K562 (cell line): ENCODE data around the gene HOTAIR. TPM values are rescaled to one million over a fixed set of nuclear protein-coding genes. Genes with fewer than 3 reads are reported as not detected.

Experiments
- ATF1 ChIP-seq, 2 experiments: fragments of 450-650 bp in 1 of 2; IDR thresholded peaks; 2 replicates each; pipeline ENCODE4 v1.6.1; 2016; ENCODE audit warnings: missing compliant biosample characterization in 1 of 2, missing genetic modification characterization in 1 of 2
- BRD4 ChIP-seq: fragments of 200-600 bp; sonication (generic); IDR thresholded peaks from 2 replicates; pipeline ENCODE4 v1.6.1; 2017; ENCODE audit warnings: inconsistent platforms
- CREB1 ChIP-seq, 2 experiments: sonication (generic) in 1 of 2; formaldehyde crosslinking in 1 of 2; IDR thresholded peaks; 2 replicates each; pipeline versions ENCODE4 v1.6.1 to v1.8.0; 2012 to 2022; ENCODE audit warnings: inconsistent platforms in 1 of 2, mild to moderate bottlenecking in 1 of 2, missing genetic modification reagents in 1 of 2, moderate library complexity in 1 of 2
- CREB5 ChIP-seq: fragments of 250-450 bp; sonication (Bioruptor Pico); IDR thresholded peaks from 2 replicates; pipeline ENCODE4 v1.5.0; 2020; ENCODE audit warnings: mild to moderate bottlenecking
- DIDO1 ChIP-seq: fragments of 450-650 bp; IDR thresholded peaks from 2 replicates; pipeline ENCODE4 v1.6.1; 2016; ENCODE audit warnings: low read depth, missing biosample characterization, missing genetic modification characterization
- ELF2 ChIP-seq: fragments of 250-450 bp; sonication (Bioruptor Pico); IDR thresholded peaks from 2 replicates; pipeline ENCODE4 v1.5.0; 2021; ENCODE audit warnings: mild to moderate bottlenecking
- ETS1 ChIP-seq: conservative IDR thresholded peaks from 2 replicates; pipeline ENCODE4 v1.6.1; 2011; ENCODE audit warnings: low read depth, mild to moderate bottlenecking, low read length; ENCODE audit not compliant: control insufficient read depth
- HEY1 ChIP-seq: fragments of 250-450 bp; sonication (Bioruptor Pico); IDR thresholded peaks from 2 replicates; pipeline ENCODE4 v1.5.0; 2020; ENCODE audit warnings: mild to moderate bottlenecking, moderate library complexity, borderline replicate concordance
- KLF1 ChIP-seq: fragments of 450-650 bp; IDR thresholded peaks from 2 replicates; pipeline ENCODE4 v1.6.1; 2016; ENCODE audit warnings: missing genetic modification characterization, missing compliant biosample characterization
- NCOR1 ChIP-seq: fragments of 450-650 bp; IDR thresholded peaks from 2 replicates; pipeline ENCODE4 v1.6.1; 2016; ENCODE audit warnings: mild to moderate bottlenecking, moderate library complexity
- NR3C1 ChIP-seq: sonication (generic); formaldehyde crosslinking; IDR thresholded peaks from 2 replicates; pipeline ENCODE4 v1.8.1; 2022; ENCODE audit warnings: missing genetic modification reagents
- OTX1 ChIP-seq: fragments of 450-650 bp; formaldehyde crosslinking; IDR thresholded peaks from 2 replicates; pipeline ENCODE4 v1.4.0; 2022; ENCODE audit warnings: mild to moderate bottlenecking
- PPARD ChIP-seq: fragments of 250-450 bp; sonication (Bioruptor Pico); IDR thresholded peaks from 2 replicates; pipeline ENCODE4 v1.8.0; 2022; ENCODE audit warnings: inconsistent platforms, mild to moderate bottlenecking, moderate library complexity
- TFE3 ChIP-seq: fragments of 450-650 bp; formaldehyde crosslinking; IDR thresholded peaks from 2 replicates; pipeline ENCODE4 v1.4.0; 2020; ENCODE audit warnings: mild to moderate bottlenecking, mixed read lengths
- THRA ChIP-seq: fragments of 450-650 bp; IDR thresholded peaks from 2 replicates; pipeline ENCODE4 v1.6.1; 2017; ENCODE audit warnings: mild to moderate bottlenecking, moderate library complexity
- USF2 ChIP-seq: sonication (generic); formaldehyde crosslinking; IDR thresholded peaks from 2 replicates; pipeline ENCODE4 v1.5.0; 2020; ENCODE audit warnings: missing genetic modification reagents
- ZBTB12 ChIP-seq: fragments of 250-450 bp; sonication (Bioruptor Pico); IDR thresholded peaks from 2 replicates; pipeline ENCODE4 v1.4.0; 2020
- ZBTB7A ChIP-seq: IDR thresholded peaks from 2 replicates; pipeline ENCODE4 v1.6.1; 2011; ENCODE audit warnings: low read depth, mild to moderate bottlenecking, low read length, moderate library complexity, borderline replicate concordance; ENCODE audit not compliant: control insufficient read depth
- ZFX ChIP-seq: sonication (generic); formaldehyde crosslinking; IDR thresholded peaks from 2 replicates; pipeline ENCODE4 v1.8.0; 2022; ENCODE audit warnings: mild to moderate bottlenecking, missing genetic modification reagents, moderate library complexity
- ZNF561 ChIP-seq: fragments of 450-650 bp; formaldehyde crosslinking; conservative IDR thresholded peaks from 2 replicates; pipeline ENCODE4 v1.4.0; 2020; ENCODE audit warnings: mild to moderate bottlenecking, moderate library complexity
- ZNF766 ChIP-seq: fragments of 200-800 bp; sonication (Bioruptor generic); conservative IDR thresholded peaks from 2 replicates; pipeline ENCODE4 v1.6.1; 2016; ENCODE audit warnings: missing genetic modification characterization, missing compliant biosample characterization
- polyA plus RNA-seq, 8 experiments: library from polyadenylated mRNA; depleted of rRNA in 4 of 8; stranded (reverse) in 5 of 8; unstranded in 3 of 8; fragments of >200 nt; fragmentation: Nextera tagmentation in 2 of 8; fragmentation: Illumina TruSeq in 1 of 8; extraction: Ambion mirVana in 2 of 8; extraction: Trizol in 1 of 8; gene quantifications; 2 replicates each; pipeline versions ENCODE4 v1.2.1 to v1.2.3, GENCODE V29; 2011 to 2014; ENCODE audit warnings: inconsistent platforms in 1 of 8, missing spikeins in 1 of 8
- total RNA-seq, 7 experiments: library from RNA; depleted of rRNA in 6 of 7; stranded (reverse); fragments of >200 nt in 6 of 7; fragmentation: Illumina TruSeq in 2 of 7; extraction: Trizol in 2 of 7; gene quantifications; 2 replicates each; pipeline versions ENCODE4 v1.2.1 to v1.2.3, GENCODE V29; 2011 to 2021; ENCODE audit warnings: low replicate concordance in 1 of 7

Gene HOTAIR
- total and polyA plus RNA-seq, 9 of the 15 experiments (the other 6 are each of a cell fraction or from before 2014, with no cell fraction given), result 0.04 TPM; not detected in 8

GRCh38 chr12:54010972-54011664 lies 36.4 kb upstream of the HOTAIR start (continued):
- TF ChIP-seq USF2 (CRISPR knock-in tag), result no peak
- TF ChIP-seq ZNF561, result no peak
- 0 out of 2 replicates have a peak, but pooled peaks have one; percentile 21 for TF ChIP-seq ZFX (CRISPR knock-in tag)
- no peak for TF ChIP-seq KLF1 (tag)
- TF ChIP-seq ZBTB7A, result no peak
- no peak for TF ChIP-seq CREB5 (CRISPR knock-in tag)
- no peak for TF ChIP-seq ATF1 (CRISPR knock-in tag; IDR thresholded peaks at IDR 0.05)
- TF ChIP-seq ATF1 (tag; IDR thresholded peaks at IDR 0.05), result no peak
- TF ChIP-seq ZBTB12, result no peak
- TF ChIP-seq NR3C1 (CRISPR knock-in tag), result no peak
- TF ChIP-seq OTX1, result no peak
- no peak for TF ChIP-seq HEY1 (CRISPR knock-in tag)
- no peak for TF ChIP-seq NCOR1
- TF ChIP-seq THRA, result no peak
- TF ChIP-seq ETS1, result no peak
- no peak for TF ChIP-seq TFE3 (CRISPR knock-in tag)
- no peak for TF ChIP-seq ELF2 (CRISPR knock-in tag)
- no peak for TF ChIP-seq CREB1 (IDR thresholded peaks at IDR 0.05)
- TF ChIP-seq CREB1 (CRISPR knock-in tag; IDR thresholded peaks at IDR 0.05), result no peak
- TF ChIP-seq DIDO1 (tag), result no peak
- no peak for TF ChIP-seq PPARD (CRISPR knock-in tag)
- no peak for TF ChIP-seq ZNF766
- 0 out of 2 replicates have a peak, but pooled peaks have one; percentile 44 for TF ChIP-seq BRD4
